Epithelial cell of esophagus (primary cell): ENCODE measurements around the gene ZNRF1.

ENCODE experiments used
- DNase-seq: peaks from one replicate; pipeline ENCODE4 v3.0.0; 2010; ENCODE audit warnings: low read depth
- H3K4me3 ChIP-seq: 2 replicates; pipeline ENCODE4 v1.5.1; 2011; ENCODE audit warnings: mild to moderate bottlenecking, low read length, control low read depth
- CTCF ChIP-seq: IDR thresholded peaks from 2 replicates; pipeline ENCODE4 v1.5.1; 2011; ENCODE audit warnings: low read depth, mild to moderate bottlenecking, low read length, control low read depth, inconsistent platforms; ENCODE audit not compliant: insufficient read depth; ENCODE audit errors: missing control alignments

The ZNRF1 gene

GRCh38 chr16:75105306-75106061 is 106.7 kb downstream of the ZNRF1 start:
- no peak for DNase-seq
- no peak overlapping the region for H3K4me3 ChIP-seq
- no peak for TF ChIP-seq CTCF

DNA sequence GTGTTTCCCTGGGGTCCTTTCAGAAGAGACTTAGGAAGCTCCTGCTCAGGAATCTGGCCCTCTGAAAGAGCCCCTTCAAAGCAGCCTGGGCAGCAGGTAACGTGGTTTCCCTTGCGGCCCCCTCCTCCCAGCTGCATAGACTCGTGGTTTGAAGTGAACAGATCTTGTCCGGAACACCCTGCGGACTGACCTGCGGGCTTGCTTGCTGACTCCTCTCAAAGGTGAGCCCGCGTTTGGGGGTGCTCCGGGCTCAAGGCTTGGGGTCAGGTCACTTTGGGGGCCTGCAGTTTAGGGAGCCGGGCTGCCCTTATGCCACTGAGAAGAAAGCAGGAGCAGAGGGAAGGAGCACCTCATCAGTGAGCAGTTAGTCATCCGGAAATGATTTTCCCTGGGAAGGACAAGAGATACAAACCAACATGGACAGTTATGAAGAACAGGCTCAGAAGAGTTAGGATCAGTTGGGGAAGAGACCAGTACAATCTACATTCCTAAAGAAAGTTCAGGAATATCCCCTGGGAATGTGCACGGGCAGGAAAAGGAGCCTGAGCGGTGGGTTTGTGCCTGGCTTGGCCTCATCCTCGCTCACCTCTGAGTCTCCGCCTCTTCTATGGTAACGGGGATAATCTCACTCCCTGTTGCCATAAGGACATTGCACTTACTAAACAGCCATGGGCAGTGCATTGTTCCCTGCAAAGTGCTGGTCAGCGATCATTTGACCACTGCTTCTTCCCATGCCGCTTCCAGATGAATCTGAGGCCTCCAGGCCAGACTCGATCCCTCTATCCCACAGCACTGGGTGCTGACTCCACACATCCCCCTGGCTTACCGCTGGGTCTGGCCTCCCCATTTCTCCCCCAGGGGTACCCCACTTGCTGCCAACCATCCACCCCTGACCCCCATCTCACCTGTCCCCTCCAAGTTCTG is 107.8 kb downstream of the ZNRF1 start:
- DNase-seq: no peak
- no peak overlapping the region for H3K4me3 ChIP-seq
- no peak for TF ChIP-seq CTCF

DNA sequence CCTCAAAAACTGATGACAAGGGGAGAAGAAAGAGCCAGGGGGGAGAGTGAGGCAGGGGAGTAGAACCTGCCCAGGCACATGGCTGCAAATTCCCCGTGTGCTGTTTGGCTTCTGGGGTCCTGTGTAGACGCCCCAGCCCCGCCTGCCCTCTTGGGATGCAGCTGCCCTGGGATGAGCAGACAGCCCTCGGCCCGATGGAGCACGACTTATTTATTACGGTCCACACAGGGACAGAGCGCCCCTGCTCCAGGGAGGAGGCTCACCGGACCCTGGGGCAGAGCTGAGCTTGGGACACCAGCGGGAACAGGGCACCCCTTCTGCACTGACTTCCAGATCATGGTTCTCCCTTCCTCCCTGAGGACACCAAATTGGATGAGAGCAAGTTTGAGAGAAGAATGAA is 108.7 kb downstream of the ZNRF1 start:
- no peak overlapping the region for H3K4me3 ChIP-seq
- TF ChIP-seq CTCF: no peak
- no peak for DNase-seq

DNA sequence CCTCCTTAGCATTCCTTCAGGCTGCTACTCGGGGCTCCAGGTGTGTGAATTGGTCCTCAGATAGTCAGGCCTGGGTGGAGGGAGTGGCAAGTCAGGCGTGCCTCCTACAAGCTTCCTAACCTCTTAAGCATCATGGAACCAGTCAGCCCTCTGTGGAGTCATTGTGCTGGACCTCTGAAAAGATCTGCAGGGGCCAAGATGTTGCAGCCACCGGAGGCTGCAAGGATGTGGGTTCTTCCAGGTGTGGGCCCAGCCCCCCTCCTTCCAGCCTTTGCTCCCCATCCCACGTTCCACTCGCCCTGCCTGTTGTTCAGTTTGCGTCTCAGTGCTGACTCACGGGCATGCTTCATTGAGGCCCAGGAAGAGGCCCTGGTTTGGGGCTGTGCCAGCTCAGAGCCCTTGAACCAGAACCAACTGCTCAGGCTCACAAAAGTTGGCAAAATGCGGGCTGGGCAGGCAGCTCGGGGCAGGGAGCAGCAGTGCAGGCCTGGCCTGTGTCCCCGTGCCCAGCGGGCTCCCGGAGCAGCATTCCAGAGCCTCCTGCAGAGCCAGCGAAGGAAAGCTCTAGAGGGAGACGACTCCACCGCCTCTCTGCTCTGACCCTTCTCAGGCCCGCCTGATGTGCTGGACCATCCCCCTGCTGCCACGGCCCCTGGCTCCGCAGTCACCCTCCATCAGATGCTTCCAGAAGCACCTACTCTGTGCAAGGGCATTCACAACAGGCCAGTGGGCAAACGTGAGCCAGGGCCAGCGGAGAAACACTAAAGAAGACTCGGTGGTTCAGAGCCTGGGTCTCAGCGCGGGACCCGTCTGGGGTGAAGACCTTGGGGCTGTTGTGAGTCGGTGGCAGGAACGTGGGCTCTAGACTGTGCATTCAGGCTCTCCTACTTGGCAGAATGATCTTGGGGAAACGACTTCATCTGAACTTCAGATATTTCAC is 110.2 kb downstream of the ZNRF1 start:
- DNase-seq: peak; percentile 98
- H3K4me3 ChIP-seq: no peak overlapping the region

DNA sequence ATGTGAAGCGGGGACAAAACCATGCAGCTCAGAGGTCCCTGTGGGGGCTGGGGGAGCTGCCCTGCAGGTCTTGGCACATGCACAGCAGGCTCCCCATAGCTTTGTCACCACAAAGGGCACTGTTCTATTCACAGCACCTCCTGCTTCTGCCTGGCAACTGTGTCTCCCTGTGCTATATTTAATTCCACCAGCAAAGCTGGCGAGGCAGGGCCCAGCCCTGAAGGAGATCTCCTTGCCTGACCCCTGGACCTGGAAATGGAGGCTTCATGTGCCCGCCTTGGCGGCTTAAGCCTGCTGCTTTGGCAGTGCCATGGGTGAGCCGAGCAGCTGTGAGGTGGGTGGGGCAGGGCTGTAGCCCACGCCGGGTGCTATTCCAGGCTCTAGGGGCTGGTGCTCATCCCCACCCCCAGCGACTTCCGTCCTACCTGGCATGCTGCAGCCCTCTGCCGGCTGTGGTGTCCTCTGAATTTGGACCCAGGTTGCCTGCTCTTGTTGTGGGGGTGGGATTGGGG is 111.0 kb downstream of the ZNRF1 start:
- TF ChIP-seq CTCF: no peak
- H3K4me3 ChIP-seq: no peak overlapping the region

More for the DNA sequence above, 110.2 kb downstream of the ZNRF1 start:
- no peak for TF ChIP-seq CTCF

More for the DNA sequence above, 111.0 kb downstream of the ZNRF1 start:
- DNase-seq: peak; percentile 27
